Keratinocyte (primary cell): ENCODE results near the gene PRR33.

Experiments
- CTCF ChIP-seq, 3 experiments: IDR thresholded peaks in 1 of 3; conservative IDR thresholded peaks in 1 of 3; optimal IDR thresholded peaks in 1 of 3; 2 replicates in 2 of 3; 3 replicates in 1 of 3; pipeline versions ENCODE3 to v1.5.1; 2011; ENCODE audit warnings: low read length in 3 of 3, mild to moderate bottlenecking in 3 of 3, moderate library complexity in 2 of 3, control low read depth in 1 of 3, inconsistent platforms in 1 of 3; ENCODE audit not compliant: insufficient read depth in 2 of 3; ENCODE audit errors: extremely low read depth in 1 of 3
- EZH2 ChIP-seq: IDR thresholded peaks from one replicate; pipeline ENCODE4 v1.6.1; 2012; ENCODE audit warnings: inconsistent platforms, mild to moderate bottlenecking, low read length, moderate library complexity

GRCh38 chr11:1843098-1843473 lies 48.6 kb downstream of the PRR33 start:
- TF ChIP-seq CTCF (optimal IDR thresholded peaks at IDR 0.05 in 1 of 3, IDR thresholded peaks at IDR 0.05 in 1 of 3, conservative IDR thresholded peaks at IDR 0.05 in 1 of 3; ENCODE audit: extremely low read depth in 1 of 3, insufficient read depth in 2 of 3, low read length in 3 of 3) (no peak), EZH2 (no peak)
